Measurements from ENCODE around the gene UGGT1.

UGGT1 gene, protein sequence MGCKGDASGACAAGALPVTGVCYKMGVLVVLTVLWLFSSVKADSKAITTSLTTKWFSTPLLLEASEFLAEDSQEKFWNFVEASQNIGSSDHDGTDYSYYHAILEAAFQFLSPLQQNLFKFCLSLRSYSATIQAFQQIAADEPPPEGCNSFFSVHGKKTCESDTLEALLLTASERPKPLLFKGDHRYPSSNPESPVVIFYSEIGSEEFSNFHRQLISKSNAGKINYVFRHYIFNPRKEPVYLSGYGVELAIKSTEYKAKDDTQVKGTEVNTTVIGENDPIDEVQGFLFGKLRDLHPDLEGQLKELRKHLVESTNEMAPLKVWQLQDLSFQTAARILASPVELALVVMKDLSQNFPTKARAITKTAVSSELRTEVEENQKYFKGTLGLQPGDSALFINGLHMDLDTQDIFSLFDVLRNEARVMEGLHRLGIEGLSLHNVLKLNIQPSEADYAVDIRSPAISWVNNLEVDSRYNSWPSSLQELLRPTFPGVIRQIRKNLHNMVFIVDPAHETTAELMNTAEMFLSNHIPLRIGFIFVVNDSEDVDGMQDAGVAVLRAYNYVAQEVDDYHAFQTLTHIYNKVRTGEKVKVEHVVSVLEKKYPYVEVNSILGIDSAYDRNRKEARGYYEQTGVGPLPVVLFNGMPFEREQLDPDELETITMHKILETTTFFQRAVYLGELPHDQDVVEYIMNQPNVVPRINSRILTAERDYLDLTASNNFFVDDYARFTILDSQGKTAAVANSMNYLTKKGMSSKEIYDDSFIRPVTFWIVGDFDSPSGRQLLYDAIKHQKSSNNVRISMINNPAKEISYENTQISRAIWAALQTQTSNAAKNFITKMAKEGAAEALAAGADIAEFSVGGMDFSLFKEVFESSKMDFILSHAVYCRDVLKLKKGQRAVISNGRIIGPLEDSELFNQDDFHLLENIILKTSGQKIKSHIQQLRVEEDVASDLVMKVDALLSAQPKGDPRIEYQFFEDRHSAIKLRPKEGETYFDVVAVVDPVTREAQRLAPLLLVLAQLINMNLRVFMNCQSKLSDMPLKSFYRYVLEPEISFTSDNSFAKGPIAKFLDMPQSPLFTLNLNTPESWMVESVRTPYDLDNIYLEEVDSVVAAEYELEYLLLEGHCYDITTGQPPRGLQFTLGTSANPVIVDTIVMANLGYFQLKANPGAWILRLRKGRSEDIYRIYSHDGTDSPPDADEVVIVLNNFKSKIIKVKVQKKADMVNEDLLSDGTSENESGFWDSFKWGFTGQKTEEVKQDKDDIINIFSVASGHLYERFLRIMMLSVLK (N-terminal part only)

GRCh38 chr2:128090945-128091725 lies at the start of gene UGGT1:
UGGT1 (plus strand) TSS chr2:128091200; CDS start chr2:128091358, 158 bp downstream.
- peak; percentile 91 to 97 for DNase-seq

DNA sequence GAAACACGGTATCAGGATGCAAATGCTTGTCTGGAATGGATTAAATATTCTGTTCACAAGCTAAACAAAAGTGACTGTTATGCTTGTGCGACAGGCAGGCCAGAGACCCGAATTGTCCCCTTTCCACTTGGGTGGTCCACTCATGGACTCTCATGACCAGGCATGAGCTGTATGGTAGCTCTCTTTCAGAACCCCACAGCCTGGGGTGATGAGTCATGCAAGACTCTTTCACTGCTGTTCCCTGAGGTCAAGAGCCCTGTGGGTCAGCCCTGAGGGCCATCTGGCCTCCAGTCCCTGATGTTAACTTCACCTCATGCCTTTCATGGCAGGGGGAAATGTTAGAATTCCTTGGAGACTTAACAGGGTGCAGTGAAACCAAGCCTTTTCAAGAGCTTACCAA lies 49.4 kb upstream of the UGGT1 start:
- DNase-seq, result no peak

DNA sequence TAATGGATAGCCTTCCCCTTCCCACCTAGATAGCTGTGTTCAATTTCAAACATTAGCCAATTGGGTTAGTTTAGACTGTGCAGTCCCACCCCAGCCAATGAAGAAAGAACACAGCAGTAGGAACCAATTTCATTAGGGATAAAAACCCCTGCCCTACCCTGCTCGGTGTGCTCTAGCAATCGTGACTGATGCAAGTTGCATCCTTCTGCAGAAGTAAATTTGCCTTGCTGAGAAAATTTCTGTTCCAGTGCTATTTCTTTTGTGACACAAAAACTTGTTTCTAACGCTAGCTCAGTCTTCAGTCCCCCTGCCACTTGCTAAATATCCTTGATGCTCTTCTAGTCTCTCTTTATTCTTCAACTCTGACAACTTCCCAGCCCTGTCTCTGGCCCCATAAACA lies 48.0 kb upstream of the UGGT1 start:
- DNase-seq, result no peak

DNA sequence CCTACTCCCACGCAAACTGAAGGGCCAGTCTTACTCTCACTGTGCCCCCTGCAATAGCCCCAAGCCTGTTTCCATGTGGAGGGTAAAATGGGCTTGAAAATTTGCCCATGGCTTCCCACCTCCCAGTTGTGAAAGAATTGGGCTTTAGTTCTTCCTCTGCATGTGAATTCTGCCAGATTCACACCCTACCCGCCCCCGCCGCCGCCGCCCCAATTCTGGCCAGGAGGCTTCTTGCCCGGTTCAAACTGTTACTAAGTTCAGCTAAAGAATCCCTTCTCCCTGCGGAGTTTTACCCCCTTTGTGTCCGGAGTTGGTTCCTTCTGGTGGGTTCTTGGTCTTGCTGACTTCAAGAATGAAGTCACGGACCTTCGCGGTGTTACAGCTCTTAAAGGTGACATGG lies 37.7 kb upstream of the UGGT1 start:
- no peak for DNase-seq

GRCh38 chr2:128054104-128054885 lies 36.7 kb upstream of the UGGT1 start:
- no peak for DNase-seq

GRCh38 chr2:128057334-128057733 lies 33.7 kb upstream of the UGGT1 start:
- no peak for DNase-seq

- no peak for DNase-seq
Measured at GRCh38 chr2:128058114-128058513, 32.9 kb upstream of the UGGT1 start.

GRCh38 chr2:128062571-128062970 lies 28.4 kb upstream of the UGGT1 start:
- DNase-seq, result no peak

GRCh38 chr2:128064353-128064752 lies 26.6 kb upstream of the UGGT1 start:
- no peak for DNase-seq

GRCh38 chr2:128069769-128070168 lies 21.2 kb upstream of the UGGT1 start:
- DNase-seq, result no peak

GRCh38 chr2:128073278-128073677 lies 17.7 kb upstream of the UGGT1 start:
- DNase-seq, result no peak

- DNase-seq, result no peak
Measured at GRCh38 chr2:128076461-128077106, 14.4 kb upstream of the UGGT1 start.

- DNase-seq, result no peak
Measured at GRCh38 chr2:128084757-128085156, 6.2 kb upstream of the UGGT1 start.

- DNase-seq, result no peak
Measured at GRCh38 chr2:128086244-128086643, 4.8 kb upstream of the UGGT1 start.

DNA sequence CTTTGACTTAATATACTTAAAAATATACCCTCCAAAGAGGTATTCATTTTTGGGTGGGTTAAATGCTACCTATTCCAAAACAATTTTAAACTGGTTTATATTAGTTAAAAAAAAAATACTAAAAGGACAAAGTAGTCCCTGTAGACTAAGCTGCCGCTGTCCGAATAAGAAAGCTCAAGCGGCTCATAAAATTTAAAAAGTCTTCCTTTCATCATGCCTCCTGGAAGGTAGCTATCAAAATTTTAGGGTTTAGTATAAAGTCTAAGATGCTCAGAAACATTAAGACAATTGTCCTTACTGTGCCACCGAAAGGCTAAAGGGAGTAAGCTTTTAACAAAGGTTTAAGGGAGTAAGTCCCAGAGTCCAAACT lies 440 bp upstream of the UGGT1 start:
- no peak for DNase-seq

- no peak for DNase-seq
Measured at GRCh38 chr2:128091726-128092080, 703 bp downstream of the UGGT1 start.

- DNase-seq, result no peak
Measured at GRCh38 chr2:128092656-128093055, 1.7 kb downstream of the UGGT1 start.

DNA sequence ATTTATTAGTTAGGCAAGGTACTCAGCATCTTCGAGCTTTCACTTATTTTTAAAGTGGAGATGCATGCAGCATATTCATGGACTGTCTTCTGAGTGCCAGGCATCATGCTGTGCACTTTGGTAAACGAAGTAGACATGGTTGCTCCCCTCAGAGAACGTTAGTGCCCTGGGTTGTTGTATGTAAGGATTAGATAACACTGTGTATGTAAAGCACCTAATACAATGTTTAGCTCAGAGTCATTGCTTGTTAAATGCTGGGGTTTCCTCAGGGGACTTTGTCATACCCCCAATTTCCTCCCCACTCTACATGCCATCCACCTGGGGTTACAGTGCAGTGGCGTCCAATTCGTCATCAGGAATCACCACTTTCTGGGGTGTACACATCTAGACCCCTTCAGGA lies 2.8 kb downstream of the UGGT1 start:
- no peak for DNase-seq

GRCh38 chr2:128095201-128095600 lies 4.2 kb downstream of the UGGT1 start:
- no peak for DNase-seq

DNA sequence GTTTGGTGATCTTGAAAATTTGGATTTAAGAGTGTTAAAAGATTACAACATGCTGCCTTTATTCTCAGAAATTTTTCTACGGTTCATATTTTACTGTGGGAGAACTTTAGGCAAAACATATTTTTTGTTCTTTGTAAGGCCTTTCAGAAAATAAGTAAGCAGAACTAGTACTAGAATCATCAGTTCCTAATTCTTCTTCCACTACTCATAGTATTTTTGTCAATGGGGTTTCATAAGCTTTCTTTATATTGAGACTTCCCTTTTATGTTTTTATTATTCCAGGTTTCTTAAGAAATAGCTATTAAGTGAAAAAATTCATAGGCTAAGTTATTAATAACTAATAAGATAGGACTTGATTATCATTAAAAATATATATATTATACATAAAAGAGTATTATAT lies 12.4 kb downstream of the UGGT1 start:
- DNase-seq, result no peak

DNA sequence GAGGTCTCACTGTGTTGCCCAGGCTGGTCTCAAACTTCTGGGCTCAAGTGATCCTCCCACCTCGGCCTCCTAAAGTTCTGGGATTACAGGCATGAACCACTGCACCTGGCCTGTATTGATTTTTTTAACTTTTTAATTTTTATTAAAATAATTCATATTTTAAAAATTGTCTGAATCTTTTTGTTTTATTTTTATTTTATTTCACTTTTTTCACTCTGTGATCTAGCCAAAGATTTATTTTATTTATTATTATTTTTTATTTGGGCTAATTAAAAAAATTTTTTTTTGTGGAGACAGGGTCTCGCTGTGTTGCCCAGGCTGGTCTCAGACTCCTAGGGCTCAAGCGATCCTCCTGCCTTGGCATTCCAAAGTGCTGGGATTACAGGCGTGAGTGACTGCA lies 14.1 kb downstream of the UGGT1 start:
- no peak for DNase-seq

All from AML-193 (cell line).